WTC11 (cell line): ENCODE measurements around the gene SLC15A5. TPM values are rescaled to one million over a fixed set of nuclear protein-coding genes. Genes with fewer than 3 reads are reported as not detected.

Experiments
- ATAC-seq: fragments of 200-7000 bp; cut with Tn5 transposase; 2 replicates; pipeline ENCODE4 v1.10.0; 2021; ENCODE audit warnings: mild to moderate bottlenecking, moderate library complexity
- CTCF ChIA-PET: fragments of 300-600 bp; sonication (Branson Sonifier 250); formaldehyde crosslinking; loops from one replicate; lab custom pipeline; 2021; ENCODE audit warnings: antibody characterized with exemption; lab: Charles Lee
- POLR2A ChIA-PET: fragments of 350-600 bp; sonication (Branson Sonifier 250); formaldehyde crosslinking; loops from one replicate; lab custom pipeline; 2021; ENCODE audit warnings: antibody characterized with exemption; lab: Charles Lee
- DNase-seq: peaks from one replicate; pipeline ENCODE4 v3.0.0; 2021; ENCODE audit warnings: low spot score
- H3K27ac Mint-ChIP-seq: 2 replicates; pipeline ENCODE4 v1.8.0; 2021; ENCODE audit warnings: mixed read lengths
- H3K27me3 Mint-ChIP-seq: 2 replicates; pipeline ENCODE4 v1.8.0; 2021; ENCODE audit warnings: low read depth, mild to moderate bottlenecking, moderate library complexity, mixed read lengths
- H3K36me3 Mint-ChIP-seq: 2 replicates; pipeline ENCODE4 v1.8.0; 2021; ENCODE audit warnings: mixed read lengths
- H3K4me1 Mint-ChIP-seq: 2 replicates; pipeline ENCODE4 v1.8.0; 2022; ENCODE audit warnings: mixed read lengths
- H3K4me3 Mint-ChIP-seq: 2 replicates; pipeline ENCODE4 v1.8.0; 2021; ENCODE audit warnings: mild to moderate bottlenecking, moderate library complexity, mixed read lengths
- H3K9me3 Mint-ChIP-seq: 2 replicates; pipeline ENCODE4 v1.8.0; 2021; ENCODE audit warnings: mixed read lengths
- ATF3 ChIP-seq: sonication (generic); formaldehyde crosslinking; conservative IDR thresholded peaks from 2 replicates; pipeline ENCODE4 v1.8.1; 2022; ENCODE audit warnings: mild to moderate bottlenecking, missing genetic modification reagents
- ATF6 ChIP-seq: sonication (generic); formaldehyde crosslinking; IDR thresholded peaks from 2 replicates; pipeline ENCODE4 v1.8.1; 2023; ENCODE audit warnings: mild to moderate bottlenecking, missing genetic modification reagents
- ELF4 ChIP-seq: sonication (generic); formaldehyde crosslinking; IDR thresholded peaks from 2 replicates; pipeline ENCODE4 v1.8.1; 2022; ENCODE audit warnings: low read depth, mild to moderate bottlenecking, moderate library complexity, missing genetic modification reagents
- ERG ChIP-seq: fragments of 250-450 bp; sonication (Bioruptor Pico); IDR thresholded peaks from 2 replicates; pipeline ENCODE4 v1.8.0; 2021; ENCODE audit warnings: mild to moderate bottlenecking
- FOXP1 ChIP-seq: sonication (generic); formaldehyde crosslinking; IDR thresholded peaks from 2 replicates; pipeline ENCODE4 v1.8.0; 2022; ENCODE audit warnings: missing genetic modification reagents, mild to moderate bottlenecking, moderate library complexity, borderline replicate concordance
- FOXP4 ChIP-seq: sonication (generic); formaldehyde crosslinking; IDR thresholded peaks from 2 replicates; pipeline ENCODE4 v1.8.0; 2022; ENCODE audit warnings: mild to moderate bottlenecking, missing genetic modification reagents
- IRF2 ChIP-seq: sonication (generic); formaldehyde crosslinking; IDR thresholded peaks from 2 replicates; pipeline ENCODE4 v1.8.0; 2022; ENCODE audit warnings: low read depth, missing genetic modification reagents, borderline replicate concordance
- KAT7 ChIP-seq: sonication (generic); formaldehyde crosslinking; IDR thresholded peaks from 2 replicates; pipeline ENCODE4 v1.8.1; 2023; ENCODE audit warnings: missing genetic modification reagents, mild to moderate bottlenecking, borderline replicate concordance
- MAX ChIP-seq: sonication (generic); formaldehyde crosslinking; IDR thresholded peaks from 2 replicates; pipeline ENCODE4 v1.8.0; 2022; ENCODE audit warnings: mild to moderate bottlenecking, missing genetic modification reagents
- MLX ChIP-seq: sonication (generic); formaldehyde crosslinking; IDR thresholded peaks from 2 replicates; pipeline ENCODE4 v1.8.1; 2023; ENCODE audit warnings: mild to moderate bottlenecking, missing genetic modification reagents, moderate library complexity
- OVOL2 ChIP-seq: fragments of 250-450 bp; sonication (Bioruptor Pico); IDR thresholded peaks from 2 replicates; pipeline ENCODE4 v1.9.0; 2021; ENCODE audit warnings: mild to moderate bottlenecking, borderline replicate concordance
- PRRX2 ChIP-seq: fragments of 250-450 bp; sonication (Bioruptor Pico); IDR thresholded peaks from 2 replicates; pipeline ENCODE4 v1.8.0; 2021; ENCODE audit warnings: mild to moderate bottlenecking
- RORB ChIP-seq: fragments of 250-450 bp; sonication (Bioruptor Pico); IDR thresholded peaks from 2 replicates; pipeline ENCODE4 v1.9.0; 2021; ENCODE audit warnings: mild to moderate bottlenecking
- TCF7 ChIP-seq: sonication (generic); formaldehyde crosslinking; IDR thresholded peaks from 2 replicates; pipeline ENCODE4 v1.8.0; 2022; ENCODE audit warnings: mild to moderate bottlenecking, low read depth, missing genetic modification reagents, moderate library complexity
- TP53 ChIP-seq: sonication (generic); formaldehyde crosslinking; IDR thresholded peaks from 2 replicates; pipeline ENCODE4 v1.8.1; 2023; ENCODE audit warnings: mild to moderate bottlenecking, missing genetic modification reagents
- ZNF423 ChIP-seq: fragments of 250-450 bp; sonication (Bioruptor Pico); IDR thresholded peaks from 2 replicates; pipeline ENCODE4 v2.1.2; 2022; ENCODE audit warnings: mild to moderate bottlenecking, moderate library complexity
- total RNA-seq: library from RNA; stranded (reverse); gene quantifications from 3 replicates; pipeline ENCODE4 v1.2.3, GENCODE V29; 2021
- TF ChIP-seq, protein P1 (sequence below): sonication (generic); formaldehyde crosslinking; IDR thresholded peaks from 2 replicates; pipeline ENCODE4 v1.8.1; 2022; ENCODE audit warnings: mild to moderate bottlenecking, missing genetic modification reagents, moderate library complexity, borderline replicate concordance

The SLC15A5 gene
- total RNA-seq, 1 experiment from 2014 or later: not detected

DNA sequence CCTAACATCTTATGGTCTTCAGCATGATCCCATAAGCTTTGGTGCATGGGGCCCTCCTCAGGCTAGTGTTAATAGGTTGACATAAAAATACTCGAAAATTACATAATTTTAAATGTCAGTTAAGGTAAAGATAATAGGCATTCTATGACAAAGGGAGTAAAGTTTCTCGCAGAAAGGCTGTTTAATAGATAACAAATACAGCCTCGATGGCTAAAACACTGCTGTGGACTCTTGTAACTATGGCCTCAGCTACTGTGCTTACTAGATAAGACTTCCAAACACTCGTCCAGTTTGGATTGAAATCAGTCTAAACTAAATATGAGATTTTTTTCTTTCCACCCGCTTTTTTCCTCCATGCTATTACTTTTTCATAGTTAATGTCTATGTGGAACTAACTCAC is 46.8 kb upstream of the SLC15A5 start:
- H3K27me3 Mint-ChIP-seq: no peaks in the 10 kb centered on the region; the same call in 1 of the 2 replicates

GRCh38 chr12:16323638-16324037 is 46.2 kb upstream of the SLC15A5 start:
- Mint-ChIP-seq H3K27me3 (no peaks in the 10 kb centered on the region; the same call in 1 of the 2 replicates), H3K36me3 (no peaks in the 10 kb centered on the region), H3K4me1 (peaks cover 6% of the 10 kb centered on the region; the same call in 1 of the 2 replicates), H3K4me3 (no peak overlapping the region), H3K27ac (no peak overlapping the region), H3K9me3 (peaks cover 12% of the 10 kb centered on the region)
- ChIA-PET CTCF (interaction anchor here (0.5 kb wide), 1 partner anchor 18 kb away, joined by 3 read pairs; no protein-coding TSS in a partner anchor), POLR2A (no interaction called here)
- TF ChIP-seq TP53 (CRISPR knock-in tag) (no peak), TCF7 (CRISPR knock-in tag) (no peak), MLX (no peak), IRF2 (CRISPR knock-in tag) (no peak), PRRX2 (CRISPR knock-in tag) (no peak), ZNF423 (CRISPR knock-in tag) (no peak), FOXP4 (CRISPR knock-in tag) (no peak), MAX (CRISPR knock-in tag) (no peak), ELF4 (CRISPR knock-in tag) (no peak), RORB (no peak)
- TF ChIP-seq, protein P1, sequence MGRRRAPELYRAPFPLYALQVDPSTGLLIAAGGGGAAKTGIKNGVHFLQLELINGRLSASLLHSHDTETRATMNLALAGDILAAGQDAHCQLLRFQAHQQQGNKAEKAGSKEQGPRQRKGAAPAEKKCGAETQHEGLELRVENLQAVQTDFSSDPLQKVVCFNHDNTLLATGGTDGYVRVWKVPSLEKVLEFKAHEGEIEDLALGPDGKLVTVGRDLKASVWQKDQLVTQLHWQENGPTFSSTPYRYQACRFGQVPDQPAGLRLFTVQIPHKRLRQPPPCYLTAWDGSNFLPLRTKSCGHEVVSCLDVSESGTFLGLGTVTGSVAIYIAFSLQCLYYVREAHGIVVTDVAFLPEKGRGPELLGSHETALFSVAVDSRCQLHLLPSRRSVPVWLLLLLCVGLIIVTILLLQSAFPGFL (CRISPR knock-in tag): no peak
- DNase-seq (no peak), ATAC-seq (no peak)

More for the DNA sequence above, 46.8 kb upstream of the SLC15A5 start:
- H3K36me3 Mint-ChIP-seq: no peaks in the 10 kb centered on the region
- H3K27ac Mint-ChIP-seq: no peak overlapping the region
- ChIA-PET CTCF (interaction anchor here (0.5 kb wide), 1 partner anchor 18 kb away, joined by 3 read pairs; no protein-coding TSS in a partner anchor), POLR2A (no interaction called here)
- TF ChIP-seq ATF3: no peak
- no peak for TF ChIP-seq FOXP1 (CRISPR knock-in tag)
- TF ChIP-seq KAT7: no peak
- TF ChIP-seq ERG (CRISPR knock-in tag): no peak
- TF ChIP-seq, protein P1 (CRISPR knock-in tag): no peak
- TF ChIP-seq OVOL2 (CRISPR knock-in tag): no peak
- no peak for TF ChIP-seq ATF6 (CRISPR knock-in tag)
- DNase-seq (no peak), ATAC-seq (no peak)
- H3K4me3 Mint-ChIP-seq: no peak overlapping the region
- H3K9me3 Mint-ChIP-seq: peaks cover 13% of the 10 kb centered on the region
- peaks cover 6% of the 10 kb centered on the region; the same call in 1 of the 2 replicates for H3K4me1 Mint-ChIP-seq
